SK-MEL-5 (cell line): ENCODE data around the gene GALNT10. TPM values are rescaled to one million over a fixed set of nuclear protein-coding genes. Genes with fewer than 3 reads are reported as not detected.

Source experiments
- DNase-seq: peaks from one replicate; pipeline ENCODE4 v3.0.0-alpha.2; 2016; ENCODE audit warnings: low read depth, low spot score
- in situ Hi-C: cut with HindIII; loops from 2 replicates; pipeline ENCODE4 v1.10.0; 2016; ENCODE audit warnings: low sequenced_read_pairs, high pct_unique_total_duplicates, low pct_unique_long_range_greater_than_20kb
- total RNA-seq: library from RNA; depleted of rRNA; stranded (reverse); fragments of >200 nt; shearing (Covaris generic); gene quantifications from 2 replicates; pipeline ENCODE4 v1.2.3, GENCODE V29; 2014

Gene GALNT10
- total RNA-seq, 1 experiment from 2014 or later, result 8.7 TPM

DNA sequence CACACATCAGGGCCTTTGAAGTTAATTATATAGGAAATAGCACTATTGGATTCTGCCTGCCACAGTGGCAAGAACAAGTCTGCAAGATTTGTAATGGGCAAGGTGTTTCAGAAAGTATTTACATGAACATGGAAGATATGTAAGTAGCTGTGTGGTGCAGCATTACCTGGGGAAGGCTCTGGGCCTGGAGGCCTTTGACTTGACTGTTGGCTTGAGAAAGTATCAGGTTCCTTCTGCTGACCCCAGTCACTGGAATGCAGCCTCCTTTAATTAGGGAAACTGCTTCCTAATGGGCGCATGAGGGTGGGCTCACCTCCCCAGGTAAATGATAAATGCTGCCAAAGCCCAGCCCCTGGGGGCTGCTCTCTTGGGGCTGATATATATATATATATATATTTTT is 102.7 kb downstream of the GALNT10 start:
- DNase-seq, result no peak
- in situ Hi-C loops, result no loop called here

- no peak for DNase-seq
- in situ Hi-C loops, result no loop called here
These were observed 105.0 kb downstream of the GALNT10 start for GRCh38 chr5:154295551-154295950.

DNA sequence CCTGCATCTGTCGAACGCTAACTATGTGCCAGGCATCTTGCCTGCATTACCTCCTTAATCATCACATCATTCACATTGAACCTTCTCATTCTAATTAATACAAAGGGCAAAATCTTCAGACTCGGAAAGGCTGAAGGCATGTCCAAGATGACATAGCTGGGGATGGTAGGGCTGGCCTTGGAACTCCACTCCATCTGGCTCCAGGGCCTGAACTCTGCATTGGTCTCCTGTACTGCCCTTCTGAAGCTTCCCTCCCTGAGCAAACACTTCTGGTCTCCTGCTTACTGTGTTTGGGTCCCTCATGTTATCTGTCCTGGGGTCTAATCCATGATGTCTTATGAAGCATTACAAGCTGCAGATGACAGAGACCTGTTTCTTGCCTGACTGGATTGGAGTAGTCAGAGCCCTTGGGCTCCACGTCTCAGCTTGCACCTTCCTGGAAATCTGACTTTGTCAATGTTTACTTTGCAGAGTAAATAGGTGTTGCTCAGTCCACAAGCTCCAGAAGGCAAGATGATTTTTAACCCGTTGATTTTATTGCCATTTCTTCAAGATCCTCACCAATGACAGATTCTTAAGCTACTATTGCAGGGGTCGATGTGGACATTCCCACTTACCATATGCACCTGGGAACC is 106.1 kb downstream of the GALNT10 start:
- no peak for DNase-seq
- in situ Hi-C loops, result no loop called here

DNA sequence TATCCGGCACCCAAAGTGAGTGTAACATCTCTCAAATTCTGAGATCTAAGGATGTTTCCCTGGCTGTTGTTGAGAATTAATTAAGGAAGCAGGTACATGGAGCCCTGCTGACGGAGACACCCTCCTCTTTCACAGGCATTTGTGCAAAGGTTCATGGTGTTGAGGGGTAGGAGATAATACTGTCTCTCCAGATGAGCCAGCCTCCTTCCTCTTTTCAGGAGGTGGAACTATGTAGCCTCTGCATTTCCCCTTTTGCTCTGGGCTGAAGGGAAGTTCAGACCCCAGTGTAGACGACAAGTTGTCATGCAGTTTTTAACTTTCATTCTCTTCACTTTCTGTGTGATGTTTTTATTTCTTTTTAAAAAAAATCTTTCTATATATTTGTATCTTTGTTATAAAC is 107.5 kb downstream of the GALNT10 start:
- DNase-seq, result no peak
- in situ Hi-C loops, result no loop called here

DNA sequence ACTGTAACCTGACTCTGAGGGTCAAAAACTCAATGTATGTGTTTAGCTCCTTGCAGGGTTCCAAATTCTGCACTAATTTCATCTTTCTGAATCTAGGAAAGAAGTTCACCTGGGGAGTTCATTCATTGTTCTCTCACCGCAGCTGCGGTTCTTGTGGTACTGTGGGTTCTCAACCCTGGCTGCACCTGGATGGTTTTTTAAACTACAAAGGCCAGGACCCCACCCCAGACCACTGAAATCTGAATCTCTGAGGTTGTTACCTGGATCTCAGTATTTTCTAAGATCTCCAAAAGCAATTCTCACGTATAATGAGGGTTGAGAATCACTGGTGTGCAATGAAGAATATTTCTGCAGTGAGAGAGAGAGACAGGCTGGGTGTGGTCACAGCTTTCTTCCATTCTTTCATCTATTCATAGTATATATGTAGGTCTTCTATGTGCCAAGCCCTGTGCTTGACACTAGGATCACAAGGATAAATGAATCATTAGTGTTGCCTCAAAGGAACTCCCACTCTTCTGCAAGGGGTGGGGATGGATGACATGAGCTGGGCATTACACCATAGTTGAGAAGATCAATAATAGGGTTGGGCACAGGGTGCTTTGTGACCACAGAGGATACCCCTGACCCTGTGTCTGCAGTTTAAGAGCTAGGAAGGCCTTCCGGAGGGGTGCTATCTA is 109.8 kb downstream of the GALNT10 start:
- DNase-seq, result no peak
- in situ Hi-C loops, result no loop called here

- no peak for DNase-seq
- in situ Hi-C loops, result no loop called here
These were observed 111.2 kb downstream of the GALNT10 start for GRCh38 chr5:154301726-154302125.

GRCh38 chr5:154302161-154302560 is 111.6 kb downstream of the GALNT10 start:
- DNase-seq, result no peak

GRCh38 chr5:154303133-154303532 is 112.6 kb downstream of the GALNT10 start:
- no peak for DNase-seq
- in situ Hi-C loops, result no loop called here

More at GRCh38 chr5:154302161-154302560, 111.6 kb downstream of the GALNT10 start:
- in situ Hi-C loops, result no loop called here

DNA sequence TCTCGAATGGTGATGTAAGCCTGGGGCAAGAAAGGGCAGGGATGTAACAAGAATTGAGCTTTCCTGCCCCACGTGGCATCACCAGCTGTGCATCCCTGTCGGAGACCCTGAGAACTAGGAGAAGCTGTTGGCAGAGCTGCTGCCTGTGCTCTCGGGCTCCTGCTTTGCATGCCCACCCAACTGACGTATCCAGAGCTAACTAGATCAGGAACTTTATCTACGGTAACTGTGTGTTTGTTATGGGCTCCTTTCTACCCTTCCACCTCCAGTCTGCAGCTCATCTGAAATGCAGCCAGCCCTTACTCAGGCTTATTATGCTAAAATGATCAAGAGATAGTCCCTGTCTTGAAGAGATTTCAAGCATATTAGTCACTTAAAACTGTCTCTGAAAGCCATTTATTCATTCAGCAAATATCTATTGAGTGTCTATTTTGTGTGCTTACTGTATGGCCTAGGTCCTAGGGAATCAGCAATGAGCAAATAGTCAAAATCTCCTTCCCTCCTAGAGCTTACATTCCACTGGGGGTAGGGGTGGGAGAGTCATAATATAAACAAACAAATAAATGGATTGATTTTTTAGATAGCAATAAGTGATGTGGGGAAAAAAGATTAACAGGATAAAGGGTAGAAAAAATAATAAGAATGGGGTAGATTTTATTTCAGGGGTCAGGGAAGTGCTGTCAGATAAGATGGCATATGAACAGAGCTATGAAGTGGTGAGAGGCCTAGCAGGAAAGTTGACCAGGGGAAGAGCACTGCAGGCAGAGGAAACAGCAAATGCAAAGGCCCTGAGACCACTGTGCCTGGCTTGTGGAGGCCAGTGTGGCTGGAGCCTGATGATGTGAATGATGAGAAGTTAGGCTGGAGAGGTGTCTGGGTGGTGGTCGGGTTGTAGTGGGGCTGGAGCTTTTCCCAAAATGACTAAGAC is 118.2 kb downstream of the GALNT10 start:
- no peak for DNase-seq
- in situ Hi-C loops, result no loop called here

DNA sequence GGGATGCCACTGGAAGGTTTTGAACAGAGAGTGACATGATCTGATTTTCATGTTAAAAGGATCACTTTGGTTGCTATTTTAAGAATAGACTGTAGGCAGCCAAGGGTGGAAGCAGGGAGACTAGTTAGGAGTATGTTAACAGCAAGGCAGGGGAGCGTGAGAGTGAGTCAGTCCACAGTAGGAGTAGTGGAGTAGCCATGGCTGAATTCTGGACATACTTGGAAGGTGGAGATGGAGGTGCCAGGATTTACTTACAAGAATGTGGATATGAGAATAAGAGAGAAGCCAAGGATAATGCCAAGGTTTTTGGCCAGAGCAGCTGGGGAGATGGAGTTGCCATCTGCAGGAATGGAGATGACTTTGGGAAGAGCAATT is 118.8 kb downstream of the GALNT10 start:
- no peak for DNase-seq
- in situ Hi-C loops, result no loop called here

DNA sequence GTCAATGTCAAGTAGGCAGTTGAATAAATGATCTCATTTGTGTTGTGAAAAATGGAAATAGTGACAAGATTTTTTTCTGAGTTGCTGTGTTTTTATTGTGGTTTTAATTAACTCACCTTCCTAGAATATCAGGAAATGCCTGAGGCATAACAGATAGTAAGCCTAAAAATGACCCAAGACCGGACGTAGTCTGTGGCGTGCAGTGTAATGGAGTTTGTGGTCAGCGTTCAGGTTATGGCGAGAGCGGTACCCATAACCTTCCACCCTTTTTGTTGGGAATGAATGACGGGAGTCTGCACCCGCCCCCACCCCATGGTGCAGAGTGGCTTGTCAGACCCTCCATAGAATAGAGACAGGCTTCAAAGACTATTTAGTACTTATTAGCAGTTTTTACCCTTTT is 119.3 kb downstream of the GALNT10 start:
- no peak for DNase-seq
- in situ Hi-C loops, result no loop called here

GRCh38 chr5:154311362-154311761 is 120.8 kb downstream of the GALNT10 start:
- DNase-seq, result no peak
- in situ Hi-C loops, result no loop called here

DNA sequence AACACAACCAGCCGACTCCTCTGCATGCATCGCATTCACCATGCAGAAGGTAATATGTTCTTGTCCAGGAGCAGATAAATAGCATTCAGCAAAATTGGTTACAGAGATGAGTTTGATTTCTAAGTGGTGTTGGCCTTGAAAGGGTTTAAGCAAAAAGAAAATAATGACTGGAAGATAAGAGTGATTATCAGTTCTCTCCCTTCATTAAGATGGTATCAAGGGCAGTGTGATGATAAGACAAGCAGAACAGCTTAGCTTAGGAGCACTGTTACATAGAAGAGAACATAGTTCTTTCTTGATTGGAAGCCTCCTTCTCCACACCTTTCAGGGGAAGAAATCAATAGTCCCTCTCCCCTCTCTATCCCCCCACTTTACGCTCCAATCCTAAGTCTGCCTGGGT is 121.5 kb downstream of the GALNT10 start:
- in situ Hi-C loops, result no loop called here
- no peak for DNase-seq

DNA sequence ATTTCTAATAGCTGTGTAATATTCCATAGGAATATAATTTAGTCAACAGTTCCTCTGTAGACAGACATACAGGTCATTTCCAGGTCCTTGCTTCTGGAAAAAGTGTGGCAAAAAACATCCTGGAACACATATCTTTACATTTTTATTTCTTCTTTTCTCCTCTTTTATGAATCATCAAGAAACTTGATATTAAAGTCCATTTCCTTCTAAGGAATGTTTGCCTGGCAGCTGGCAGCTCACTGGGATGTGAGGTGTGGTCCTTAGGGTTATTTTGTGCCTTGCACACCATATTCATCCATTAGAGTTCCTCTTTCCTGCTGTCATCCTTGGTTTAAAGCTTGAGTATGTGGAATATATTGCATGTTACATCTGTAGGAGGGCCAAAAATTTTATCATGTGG is 122.0 kb downstream of the GALNT10 start:
- DNase-seq, result no peak
- in situ Hi-C loops, result no loop called here

GRCh38 chr5:154313360-154314017 is 123.0 kb downstream of the GALNT10 start:
- no peak for DNase-seq
- in situ Hi-C loops, result no loop called here

DNA sequence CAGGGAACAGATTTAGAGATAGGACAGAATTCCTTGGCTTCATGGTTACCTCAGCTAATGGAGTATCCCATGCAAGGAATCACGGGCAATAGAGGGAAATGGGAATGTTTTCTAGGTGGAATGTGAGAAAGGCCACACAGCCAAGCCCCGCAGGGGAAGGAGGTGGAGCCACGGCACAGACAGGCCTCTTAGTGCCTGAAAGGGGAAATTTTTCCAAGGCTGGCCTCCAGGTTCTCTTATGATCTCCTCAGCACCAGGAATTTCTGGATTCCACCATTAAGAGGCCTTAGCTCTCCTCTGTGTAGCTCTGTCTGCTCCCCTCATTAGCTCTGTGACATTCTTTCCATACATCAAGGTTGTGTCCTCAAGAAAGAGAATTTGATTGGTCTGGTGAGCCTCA is 124.7 kb downstream of the GALNT10 start:
- no peak for DNase-seq
- in situ Hi-C loops, result no loop called here

DNA sequence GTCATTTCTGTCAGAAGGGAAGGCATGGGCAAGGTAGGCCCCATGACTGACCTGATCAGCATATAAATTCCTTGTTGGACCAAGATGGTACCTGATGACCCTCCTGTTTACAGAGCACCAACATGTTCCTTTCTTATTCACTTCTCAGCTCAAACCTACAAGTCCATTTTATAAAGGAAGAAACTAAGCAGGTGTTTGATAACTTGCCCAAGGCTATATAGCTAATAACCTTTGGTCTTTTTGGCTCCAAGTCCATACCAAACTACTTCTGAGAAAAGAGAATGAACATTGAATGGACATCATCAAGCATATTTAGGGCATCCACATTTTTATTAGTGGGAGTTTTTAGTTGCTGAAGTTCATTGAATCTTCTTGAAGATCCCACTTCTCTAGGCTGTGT is 125.2 kb downstream of the GALNT10 start:
- no peak for DNase-seq
- in situ Hi-C loops, result no loop called here
